Right forelimb (tissue), 1 donor: ENCODE data around the gene MC3R.
"Not testable (repeated sequence)": the region's sequence is repeated elsewhere in the genome, so short reads cannot be mapped to it uniquely, and the experiment has no call there.

Experiments
- DNase-seq: peaks from one replicate; pipeline ENCODE4 v3.0.0-alpha.2; 2018

The MC3R gene

GRCh38 chr20:56247954-56248782 lies at the start of gene MC3R:
Gene MC3R (plus strand): TSS chr20:56248732. CDS start chr20:56248844, 112 bp downstream.
- peak; percentile 54 for DNase-seq

DNA sequence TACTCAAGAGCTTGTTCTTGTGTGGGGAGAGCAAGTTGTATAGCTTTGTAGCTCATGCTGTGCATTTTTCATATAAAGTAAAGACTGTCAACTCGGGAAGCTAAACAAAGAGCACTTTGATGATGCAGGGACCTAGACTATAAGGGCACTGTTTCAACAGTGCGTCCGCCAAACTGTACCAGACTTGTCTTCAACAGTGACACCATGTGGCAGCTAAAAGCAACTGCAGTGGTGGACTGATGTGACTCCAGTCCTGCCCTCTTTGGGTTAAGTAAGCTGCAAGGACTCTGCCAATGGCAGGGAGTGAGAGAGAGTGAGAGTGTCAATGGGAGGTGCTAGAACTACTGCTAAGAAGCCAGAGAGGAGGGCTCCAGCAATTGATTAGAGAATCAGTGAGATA lies 48.1 kb upstream of the MC3R start:
- no peak for DNase-seq

DNA sequence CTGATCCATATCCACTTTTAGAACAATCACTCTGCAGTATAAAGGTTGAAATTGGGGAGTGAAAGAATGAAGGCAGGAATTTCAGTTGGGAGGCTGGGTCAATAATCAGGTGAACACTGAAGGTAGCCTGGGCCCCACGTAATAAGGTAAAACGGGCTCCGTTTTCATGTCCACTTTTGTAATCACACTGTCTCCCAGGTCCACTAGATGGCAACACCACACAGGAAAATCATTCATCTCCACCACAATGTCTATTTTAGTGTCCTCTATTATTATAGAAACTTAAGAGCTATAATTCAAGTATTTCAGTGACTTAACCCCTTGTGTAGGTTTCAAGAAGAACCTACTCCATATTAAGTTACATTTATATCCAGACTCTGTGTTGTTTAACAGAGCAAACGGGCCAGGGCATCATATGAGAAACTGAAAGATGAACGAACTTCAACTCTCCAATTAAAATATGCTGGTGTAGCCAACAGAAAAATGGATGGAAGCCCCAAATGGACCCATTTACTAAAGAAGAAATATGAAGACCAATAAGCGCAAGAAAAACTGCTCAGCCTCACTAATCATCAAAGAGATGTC lies 45.9 kb upstream of the MC3R start:
- DNase-seq = no peak

GRCh38 chr20:56204206-56204605 lies 44.3 kb upstream of the MC3R start:
- no peak for DNase-seq

DNA sequence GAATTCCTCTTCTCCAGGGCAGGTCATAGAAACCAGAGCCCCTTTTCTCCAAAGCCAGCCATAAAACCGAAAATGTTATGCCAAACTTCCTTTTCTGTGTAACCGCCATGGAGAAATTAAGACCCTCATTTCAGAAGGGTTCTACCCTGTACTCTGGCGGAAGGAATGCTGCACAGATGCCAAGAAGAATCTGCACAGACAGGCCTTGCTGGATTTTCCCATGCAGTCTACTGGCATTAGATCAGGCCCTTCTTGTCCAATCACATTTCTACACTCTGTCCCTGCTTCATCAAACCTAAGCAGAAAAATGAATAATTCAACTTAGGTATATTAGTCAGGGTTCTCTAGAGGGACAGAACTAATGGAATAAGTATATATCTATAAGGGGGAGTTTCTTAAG lies 43.2 kb upstream of the MC3R start:
- DNase-seq = no peak

DNA sequence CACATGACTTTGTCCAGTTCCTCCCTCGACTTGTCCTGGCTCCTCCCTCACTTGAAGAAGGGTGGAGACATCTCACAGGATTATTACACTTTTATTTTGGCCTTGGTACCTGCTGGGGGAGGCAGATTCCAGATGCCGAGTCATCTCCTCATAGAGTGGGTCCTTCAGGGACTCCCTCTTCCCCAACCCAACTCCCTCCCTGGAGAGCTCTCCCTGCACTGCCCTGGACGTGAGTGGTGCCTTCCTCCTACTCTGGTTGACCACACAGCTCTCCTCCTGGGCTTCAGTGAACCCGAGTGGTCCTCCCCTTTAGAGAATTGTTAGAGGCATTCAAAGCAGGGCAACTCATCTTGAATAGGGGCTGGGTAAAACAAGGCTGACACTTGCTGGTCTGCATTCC lies 40.9 kb upstream of the MC3R start:
- DNase-seq = no peak

- DNase-seq = no peak
Measured at GRCh38 chr20:56208121-56208520, 40.4 kb upstream of the MC3R start.

- no peak for DNase-seq
Measured at GRCh38 chr20:56211051-56211450, 37.5 kb upstream of the MC3R start.

DNA sequence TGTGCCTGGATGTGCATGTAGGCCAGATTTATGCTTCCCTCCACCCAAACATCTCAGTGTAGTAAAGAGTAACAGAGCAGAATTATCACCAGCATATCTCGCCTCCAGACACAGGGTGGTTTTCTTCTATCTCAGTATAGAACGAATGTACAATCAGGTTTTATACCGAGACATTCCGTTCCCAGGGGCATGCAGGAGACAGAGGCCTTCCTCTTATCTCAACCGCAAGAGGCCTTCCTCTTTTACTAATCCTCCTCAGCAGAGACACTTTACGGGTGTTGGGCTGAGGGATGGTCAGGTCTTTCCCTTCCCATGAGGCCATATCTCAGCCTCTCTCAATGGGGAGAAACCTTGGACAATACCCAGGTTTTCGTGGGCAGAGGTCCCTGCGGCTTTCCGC lies 36.4 kb upstream of the MC3R start:
- no peak for DNase-seq

- DNase-seq = no peak
Measured at GRCh38 chr20:56213321-56213720, 35.2 kb upstream of the MC3R start.

GRCh38 chr20:56215115-56215514 lies 33.4 kb upstream of the MC3R start:
- no peak for DNase-seq

- DNase-seq = no peak
Measured at GRCh38 chr20:56217829-56218228, 30.7 kb upstream of the MC3R start.

GRCh38 chr20:56221186-56221585 lies 27.3 kb upstream of the MC3R start:
- DNase-seq = not testable (repeated sequence)

- DNase-seq = no peak
Measured at GRCh38 chr20:56222201-56222600, 26.3 kb upstream of the MC3R start.

- DNase-seq = no peak
Measured at GRCh38 chr20:56222945-56223344, 25.6 kb upstream of the MC3R start.

DNA sequence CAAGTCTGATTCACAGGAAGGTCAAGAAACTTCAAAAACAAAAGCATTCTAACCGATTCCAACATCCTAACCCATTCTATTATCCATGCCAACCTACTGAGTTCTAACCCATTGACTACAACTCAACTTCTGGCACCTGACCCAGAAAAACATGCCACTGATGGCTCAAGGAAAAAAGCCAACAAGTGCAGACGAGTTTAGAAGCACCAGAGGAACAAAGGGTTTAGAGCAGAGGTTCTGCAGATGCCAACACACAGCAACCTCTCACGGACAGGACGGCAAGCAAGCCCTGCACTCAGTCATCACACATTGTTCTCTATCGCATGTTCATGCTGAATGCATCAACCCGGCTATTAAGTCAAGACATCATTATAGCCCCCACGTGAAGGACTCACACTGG lies 25.2 kb upstream of the MC3R start:
- no peak for DNase-seq

- no peak for DNase-seq
Measured at GRCh38 chr20:56228021-56228420, 20.5 kb upstream of the MC3R start.

- no peak for DNase-seq
Measured at GRCh38 chr20:56229812-56230211, 18.7 kb upstream of the MC3R start.

DNA sequence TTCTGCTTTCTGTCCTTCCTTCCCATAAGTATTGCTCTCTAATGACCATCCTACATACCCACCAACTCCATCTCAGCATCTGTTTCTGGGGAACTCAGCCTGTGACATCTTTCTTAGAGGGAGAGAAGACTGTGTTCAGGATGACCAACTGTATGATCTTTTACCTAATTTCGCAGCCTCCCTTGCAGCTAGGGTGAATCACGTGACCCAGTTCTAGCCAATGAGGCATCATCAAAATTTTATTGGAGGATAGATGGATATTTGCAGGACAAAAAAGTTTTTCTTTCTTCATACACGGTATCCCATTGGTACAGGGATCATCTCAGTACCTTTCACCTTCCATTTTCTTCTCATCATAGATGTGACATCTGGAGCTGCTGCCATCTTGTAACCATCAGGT lies 14.4 kb upstream of the MC3R start:
- DNase-seq = no peak

DNA sequence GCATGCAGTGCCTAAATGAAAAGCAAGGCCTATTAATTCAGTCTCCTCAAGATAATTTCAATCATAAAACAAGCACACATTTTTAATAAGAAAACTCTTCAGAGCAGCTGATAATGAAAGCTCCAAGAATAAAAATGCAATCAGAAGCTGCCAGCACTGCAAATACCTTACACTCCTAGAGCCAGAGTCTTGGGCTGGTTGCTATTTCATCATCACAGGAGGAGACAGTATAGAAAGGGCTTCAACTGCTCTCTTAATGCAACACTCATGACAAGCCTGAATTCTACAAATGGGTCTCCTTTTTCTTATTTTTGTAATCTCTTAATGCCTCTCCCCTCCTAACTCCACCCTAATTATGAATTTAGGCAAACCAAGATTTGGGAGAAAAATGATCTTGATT lies 11.2 kb upstream of the MC3R start:
- no peak for DNase-seq

GRCh38 chr20:56244259-56244658 lies 4.3 kb upstream of the MC3R start:
- no peak for DNase-seq

DNA sequence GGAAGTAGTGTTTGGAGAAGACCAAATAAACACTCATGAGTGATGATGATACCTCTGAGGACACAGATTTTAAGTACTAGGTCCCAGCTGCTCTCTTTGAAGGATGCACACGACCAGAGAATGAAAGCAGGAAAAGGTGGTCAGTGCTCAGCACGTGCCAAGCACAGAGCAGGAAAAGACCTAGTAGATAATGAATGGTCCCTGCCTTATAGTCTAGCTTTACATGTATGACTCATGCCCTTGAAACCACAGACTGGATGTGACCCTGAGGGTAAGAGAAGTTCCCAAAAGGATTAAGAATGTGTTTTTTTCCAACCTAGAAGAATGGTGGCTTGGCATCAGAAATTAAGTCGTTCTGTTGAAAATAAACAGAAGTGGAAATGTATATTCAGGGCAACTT lies 2.8 kb upstream of the MC3R start:
- DNase-seq = no peak

- no peak for DNase-seq
Measured at GRCh38 chr20:56249244-56249955, 868 bp downstream of the MC3R start.

DNA sequence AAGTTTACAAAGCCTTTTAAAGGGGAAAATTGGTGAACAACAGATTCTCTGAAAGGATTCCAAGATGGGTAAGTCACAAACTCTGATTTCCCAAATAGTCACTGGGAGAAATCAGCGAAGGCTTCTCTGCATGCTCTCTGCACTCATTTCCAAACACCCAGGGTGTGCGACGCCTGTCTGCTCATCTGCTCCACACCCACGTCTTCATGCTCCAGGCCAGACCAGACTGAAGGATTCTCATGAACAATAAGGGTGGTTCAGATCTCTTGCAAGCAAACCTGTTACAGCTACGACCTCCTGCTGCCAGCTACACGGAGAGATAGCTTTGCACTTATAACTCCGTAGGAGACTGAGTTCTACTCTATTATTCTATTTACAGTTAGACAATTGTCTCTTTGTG lies 1.4 kb downstream of the MC3R start:
- DNase-seq = no peak
